Neural progenitor cell (in vitro differentiated cells): ENCODE measurements around the gene ABHD12. TPM values are rescaled to one million over a fixed set of nuclear protein-coding genes. Genes with fewer than 3 reads are reported as not detected.
"Not testable (repeated sequence)": the region's sequence is repeated elsewhere in the genome, so short reads cannot be mapped to it uniquely, and the experiment has no call there.

Source experiments
- DNase-seq: peaks from one replicate; pipeline ENCODE4 v3.0.0-alpha.2; 2016; ENCODE audit warnings: low spot score
- H2AFZ ChIP-seq: fragments of 200-600 bp; sonication (generic); replicated peaks from 2 replicates; pipeline ENCODE4 v1.6.1; 2016; ENCODE audit warnings: antibody characterized with exemption
- H3F3A ChIP-seq: fragments of 200-600 bp; sonication (generic); 2 replicates; pipeline ENCODE4 v1.6.1; 2016; ENCODE audit warnings: antibody characterized with exemption, low read depth
- H3K27ac ChIP-seq: fragments of 200-600 bp; sonication (generic); 2 replicates; pipeline ENCODE4 v1.5.1; 2016; ENCODE audit warnings: mild to moderate bottlenecking
- H3K27me3 ChIP-seq: fragments of 200-600 bp; sonication (generic); 2 replicates; pipeline ENCODE4 v1.6.1; 2016; ENCODE audit warnings: mild to moderate bottlenecking, moderate library complexity
- H3K36me3 ChIP-seq: fragments of 200-600 bp; sonication (generic); 2 replicates; pipeline ENCODE4 v1.5.1; 2016
- H3K4me1 ChIP-seq: fragments of 200-600 bp; sonication (generic); 2 replicates; pipeline ENCODE4 v1.6.1; 2016; ENCODE audit warnings: mixed run types
- H3K4me2 ChIP-seq: fragments of 200-600 bp; sonication (generic); 2 replicates; pipeline ENCODE4 v1.6.1; 2016
- H3K4me3 ChIP-seq: fragments of 200-600 bp; sonication (generic); 2 replicates; pipeline ENCODE4 v1.5.1; 2016
- H3K79me2 ChIP-seq: fragments of 200-600 bp; sonication (generic); 2 replicates; pipeline ENCODE4 v1.6.1; 2016; ENCODE audit warnings: low read depth
- H3K9ac ChIP-seq: fragments of 200-600 bp; sonication (generic); 2 replicates; pipeline ENCODE4 v1.6.1; 2016
- H3K9me3 ChIP-seq: fragments of 200-600 bp; sonication (generic); 2 replicates; pipeline ENCODE4 v1.5.1; 2016; ENCODE audit warnings: low read depth
- H4K20me1 ChIP-seq: fragments of 200-600 bp; sonication (generic); 2 replicates; pipeline ENCODE4 v1.6.1; 2016; ENCODE audit warnings: low read depth
- H3K27ac Mint-ChIP-seq: 3 replicates; pipeline ENCODE4 v1.8.0; 2021; ENCODE audit warnings: mixed read lengths
- H3K27me3 Mint-ChIP-seq: 2 replicates; pipeline ENCODE4 v1.8.0; 2022; ENCODE audit warnings: low read depth, mild to moderate bottlenecking, inconsistent platforms, moderate library complexity, mixed read lengths; ENCODE audit not compliant: insufficient read depth
- H3K36me3 Mint-ChIP-seq: 3 replicates; pipeline ENCODE4 v1.8.0; 2021; ENCODE audit warnings: mixed read lengths
- H3K4me1 Mint-ChIP-seq: 3 replicates; pipeline ENCODE4 v1.8.0; 2021; ENCODE audit warnings: mixed read lengths
- H3K4me3 Mint-ChIP-seq: 3 replicates; pipeline ENCODE4 v1.8.0; 2021; ENCODE audit warnings: mild to moderate bottlenecking, moderate library complexity, mixed read lengths
- H3K9me3 Mint-ChIP-seq: 3 replicates; pipeline ENCODE4 v1.8.0; 2020; ENCODE audit warnings: mixed read lengths
- EZH2 ChIP-seq: fragments of 200-600 bp; sonication (generic); IDR thresholded peaks from 2 replicates; pipeline ENCODE4 v1.6.1; 2017; ENCODE audit warnings: antibody characterized with exemption, mild to moderate bottlenecking, moderate library complexity
- EZH2phosphoT487 ChIP-seq: fragments of 200-600 bp; sonication (generic); IDR thresholded peaks from 2 replicates; pipeline ENCODE4 v1.6.1; 2017; ENCODE audit warnings: antibody characterized with exemption
- total RNA-seq: library from RNA; depleted of rRNA; stranded (reverse); fragments of >200 nt; gene quantifications from 2 replicates; pipeline ENCODE4 v1.2.3, GENCODE V29; 2015; ENCODE audit warnings: low replicate concordance
- TF ChIP-seq, protein P1 (sequence below): fragments of 200-600 bp; sonication (generic); IDR thresholded peaks from 2 replicates; pipeline ENCODE4 v1.5.1; 2017; ENCODE audit warnings: antibody characterized with exemption, mild to moderate bottlenecking

Gene ABHD12
- total RNA-seq, 1 donor from 2014 or later = 20.8 TPM

GRCh38 chr20:25313593-25313992, 77.0 kb downstream of the ABHD12 start:
- H3F3A ChIP-seq = no peaks in the 10 kb centered on the region
- H3K4me1 Mint-ChIP-seq = peaks cover 13% of the 10 kb centered on the region
- H3K27me3 ChIP-seq = no peaks in the 10 kb centered on the region
- DNase-seq = no peak
- peaks cover 13% of the 10 kb centered on the region for H3K36me3 Mint-ChIP-seq
- H3K27ac ChIP-seq = no peak overlapping the region
- no peaks in the 10 kb centered on the region for H3K4me1 ChIP-seq
- no peak for TF ChIP-seq EZH2
- no peak for TF ChIP-seq EZH2phosphoT487
- TF ChIP-seq, protein P1, sequence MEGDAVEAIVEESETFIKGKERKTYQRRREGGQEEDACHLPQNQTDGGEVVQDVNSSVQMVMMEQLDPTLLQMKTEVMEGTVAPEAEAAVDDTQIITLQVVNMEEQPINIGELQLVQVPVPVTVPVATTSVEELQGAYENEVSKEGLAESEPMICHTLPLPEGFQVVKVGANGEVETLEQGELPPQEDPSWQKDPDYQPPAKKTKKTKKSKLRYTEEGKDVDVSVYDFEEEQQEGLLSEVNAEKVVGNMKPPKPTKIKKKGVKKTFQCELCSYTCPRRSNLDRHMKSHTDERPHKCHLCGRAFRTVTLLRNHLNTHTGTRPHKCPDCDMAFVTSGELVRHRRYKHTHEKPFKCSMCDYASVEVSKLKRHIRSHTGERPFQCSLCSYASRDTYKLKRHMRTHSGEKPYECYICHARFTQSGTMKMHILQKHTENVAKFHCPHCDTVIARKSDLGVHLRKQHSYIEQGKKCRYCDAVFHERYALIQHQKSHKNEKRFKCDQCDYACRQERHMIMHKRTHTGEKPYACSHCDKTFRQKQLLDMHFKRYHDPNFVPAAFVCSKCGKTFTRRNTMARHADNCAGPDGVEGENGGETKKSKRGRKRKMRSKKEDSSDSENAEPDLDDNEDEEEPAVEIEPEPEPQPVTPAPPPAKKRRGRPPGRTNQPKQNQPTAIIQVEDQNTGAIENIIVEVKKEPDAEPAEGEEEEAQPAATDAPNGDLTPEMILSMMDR = no peak
- no peak overlapping the region for H3K4me2 ChIP-seq
- H3K4me3 ChIP-seq = no peak overlapping the region
- no peak overlapping the region for H3K27ac Mint-ChIP-seq
- no peaks in the 10 kb centered on the region for H3K36me3 ChIP-seq
- no peak overlapping the region for H3K4me3 Mint-ChIP-seq
- no peak overlapping the region for H3K9ac ChIP-seq
- H4K20me1 ChIP-seq = no peaks in the 10 kb centered on the region
- H3K9me3 Mint-ChIP-seq = peaks cover 3% of the 10 kb centered on the region
- H3K9me3 ChIP-seq = no peaks in the 10 kb centered on the region
- no peaks in the 10 kb centered on the region for H3K79me2 ChIP-seq
- H3K27me3 Mint-ChIP-seq = peaks cover 2% of the 10 kb centered on the region
- H2AFZ ChIP-seq = no peak overlapping the region

GRCh38 chr20:25312716-25313115, 77.9 kb downstream of the ABHD12 start:
- not testable (repeated sequence) for H3K9me3 Mint-ChIP-seq

GRCh38 chr20:25310921-25311728, 79.5 kb downstream of the ABHD12 start:
- no peak for TF ChIP-seq EZH2phosphoT487
- TF ChIP-seq EZH2 = no peak
- TF ChIP-seq, protein P1 = no peak
- Mint-ChIP-seq H3K36me3 (peaks cover 12% of the 10 kb centered on the region), H3K9me3 (peaks cover 3% of the 10 kb centered on the region), H3K4me1 (peaks cover 9% of the 10 kb centered on the region), H3K4me3 (no peak overlapping the region), H3K27ac (no peak overlapping the region), H3K27me3 (peaks cover 4% of the 10 kb centered on the region)
- no peaks in the 10 kb centered on the region for H3F3A ChIP-seq
- no peak overlapping the region for H2AFZ ChIP-seq
- no peaks in the 10 kb centered on the region for H3K9me3 ChIP-seq
- DNase-seq = no peak
- no peaks in the 10 kb centered on the region for H3K27me3 ChIP-seq
- no peak overlapping the region for H3K27ac ChIP-seq
- H3K9ac ChIP-seq = no peak overlapping the region
- H3K36me3 ChIP-seq = no peaks in the 10 kb centered on the region
- no peak overlapping the region for H3K4me2 ChIP-seq
- no peaks in the 10 kb centered on the region for H4K20me1 ChIP-seq
- no peaks in the 10 kb centered on the region for H3K79me2 ChIP-seq
- H3K4me3 ChIP-seq = no peak overlapping the region
- H3K4me1 ChIP-seq = no peaks in the 10 kb centered on the region

More at GRCh38 chr20:25312716-25313115, 77.9 kb downstream of the ABHD12 start:
- H3K27ac Mint-ChIP-seq, H4K20me1 ChIP-seq, H3K79me2 ChIP-seq, H2AFZ ChIP-seq, H3K27me3 ChIP-seq, H3K36me3 ChIP-seq, DNase-seq, H3K27me3 Mint-ChIP-seq, H3K4me1 ChIP-seq, H3K9me3 ChIP-seq, H3K27ac ChIP-seq, H3K4me2 ChIP-seq, H3K4me3 Mint-ChIP-seq, H3F3A ChIP-seq, H3K9ac ChIP-seq, H3K4me3 ChIP-seq: not testable (repeated sequence)
- H3K36me3 Mint-ChIP-seq = peaks cover 13% of the 10 kb centered on the region
- H3K4me1 Mint-ChIP-seq = peaks cover 12% of the 10 kb centered on the region

- no peaks in the 10 kb centered on the region for H4K20me1 ChIP-seq
- TF ChIP-seq EZH2phosphoT487 = no peak
- TF ChIP-seq, protein P1 = peak; percentile 24
- H3K4me3 Mint-ChIP-seq = no peak overlapping the region
- peaks cover 4% of the 10 kb centered on the region for H3K27me3 Mint-ChIP-seq
- no peak overlapping the region for H3K27ac ChIP-seq
- H3K4me3 ChIP-seq = no peak overlapping the region
- H3K36me3 Mint-ChIP-seq = peaks cover 12% of the 10 kb centered on the region
- no peak overlapping the region for H2AFZ ChIP-seq
- peak; percentile 30 for DNase-seq
- H3K4me1 Mint-ChIP-seq = peaks cover 9% of the 10 kb centered on the region
- no peaks in the 10 kb centered on the region for H3F3A ChIP-seq
- no peaks in the 10 kb centered on the region for H3K4me1 ChIP-seq
- H3K27me3 ChIP-seq = no peaks in the 10 kb centered on the region
- H3K9ac ChIP-seq = no peak overlapping the region
- peak overlapping the region; percentile 33 for H3K27ac Mint-ChIP-seq
- H3K4me2 ChIP-seq = no peak overlapping the region
- peaks cover 3% of the 10 kb centered on the region for H3K9me3 Mint-ChIP-seq
- H3K9me3 ChIP-seq = no peaks in the 10 kb centered on the region
- H3K79me2 ChIP-seq = no peaks in the 10 kb centered on the region
- no peaks in the 10 kb centered on the region for H3K36me3 ChIP-seq
Observed at GRCh38 chr20:25310268-25310920, 80.2 kb downstream of the ABHD12 start.
